HEK293T (cell line): ENCODE measurements around the gene ARMH3.

Source experiments
- ARNT ChIP-seq: fragments of 450-650 bp; IDR thresholded peaks from 2 replicates; pipeline ENCODE4 v1.6.1; 2017; ENCODE audit warnings: mild to moderate bottlenecking
- FOXK2 ChIP-seq: fragments of 450-650 bp; IDR thresholded peaks from 2 replicates; pipeline ENCODE4 v1.6.1; 2016; ENCODE audit warnings: mild to moderate bottlenecking
- FOXM1 ChIP-seq: fragments of 450-650 bp; IDR thresholded peaks from 2 replicates; pipeline ENCODE4 v1.6.1; 2017; ENCODE audit warnings: mild to moderate bottlenecking, borderline replicate concordance
- HDGF ChIP-seq: fragments of 450-650 bp; IDR thresholded peaks from 2 replicates; pipeline ENCODE4 v1.6.1; 2017; ENCODE audit warnings: antibody characterized with exemption, borderline replicate concordance
- L3MBTL2 ChIP-seq: fragments of 450-650 bp; conservative IDR thresholded peaks from 2 replicates; pipeline ENCODE4 v1.6.1; 2016; ENCODE audit warnings: mild to moderate bottlenecking
- LEF1 ChIP-seq: fragments of 450-650 bp; IDR thresholded peaks from 2 replicates; pipeline ENCODE4 v1.6.1; 2017; ENCODE audit warnings: mild to moderate bottlenecking, borderline replicate concordance
- NFRKB ChIP-seq: fragments of 450-650 bp; IDR thresholded peaks from 2 replicates; pipeline ENCODE4 v1.6.1; 2016; ENCODE audit warnings: mild to moderate bottlenecking, moderate library complexity
- SP1 ChIP-seq: fragments of 450-650 bp; IDR thresholded peaks from 2 replicates; pipeline ENCODE4 v1.6.1; 2017
- TARDBP ChIP-seq: fragments of 450-650 bp; IDR thresholded peaks from 2 replicates; pipeline ENCODE4 v1.6.1; 2016
- ZNF384 ChIP-seq: fragments of 450-650 bp; IDR thresholded peaks from 2 replicates; pipeline ENCODE4 v1.6.1; 2016
- TF ChIP-seq, protein P1 (sequence below): fragments of 450-650 bp; IDR thresholded peaks from 2 replicates; pipeline ENCODE4 v1.6.1; 2016

DNA sequence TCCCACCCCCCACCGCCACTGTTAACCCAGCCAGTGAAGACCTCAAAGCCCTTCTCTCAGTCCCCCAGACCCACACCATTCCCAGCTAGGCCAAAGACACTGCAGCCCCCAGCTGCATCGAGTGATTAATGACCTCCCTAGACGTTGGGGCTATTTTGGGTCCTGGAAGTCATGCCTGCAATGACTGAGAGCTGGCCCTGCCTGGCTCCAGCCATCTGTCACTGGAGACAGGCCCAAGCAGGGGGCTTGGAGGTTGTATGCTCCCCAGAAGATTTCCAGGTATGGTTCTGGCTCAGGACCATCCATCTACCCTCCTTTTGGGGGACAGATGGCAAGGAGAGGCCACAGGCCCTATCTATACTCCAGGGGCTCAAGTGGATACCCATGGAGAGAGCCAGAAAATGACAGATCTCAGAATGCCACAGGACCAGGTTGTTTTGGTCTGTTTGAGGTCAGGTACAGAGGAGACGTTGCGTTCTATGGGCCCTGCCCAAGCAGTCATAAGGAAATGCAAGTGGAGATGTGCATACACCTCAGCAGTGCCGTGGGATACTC lies 217.5 kb downstream of the ARMH3 start:
- TF ChIP-seq NFRKB (no peak), ARNT (no peak), L3MBTL2 (no peak), FOXM1 (no peak), HDGF (no peak), FOXK2 (no peak), ZNF384 (no peak), SP1 (no peak), TARDBP (no peak), LEF1 (no peak)
- TF ChIP-seq, protein P1, sequence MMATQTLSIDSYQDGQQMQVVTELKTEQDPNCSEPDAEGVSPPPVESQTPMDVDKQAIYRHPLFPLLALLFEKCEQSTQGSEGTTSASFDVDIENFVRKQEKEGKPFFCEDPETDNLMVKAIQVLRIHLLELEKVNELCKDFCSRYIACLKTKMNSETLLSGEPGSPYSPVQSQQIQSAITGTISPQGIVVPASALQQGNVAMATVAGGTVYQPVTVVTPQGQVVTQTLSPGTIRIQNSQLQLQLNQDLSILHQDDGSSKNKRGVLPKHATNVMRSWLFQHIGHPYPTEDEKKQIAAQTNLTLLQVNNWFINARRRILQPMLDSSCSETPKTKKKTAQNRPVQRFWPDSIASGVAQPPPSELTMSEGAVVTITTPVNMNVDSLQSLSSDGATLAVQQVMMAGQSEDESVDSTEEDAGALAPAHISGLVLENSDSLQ, result no peak
